Immature natural killer cell (primary cell): Measurements from ENCODE around the gene QRFPR. TPM values are rescaled to one million over a fixed set of nuclear protein-coding genes. Genes with fewer than 3 reads are reported as not detected.
"Not testable (repeated sequence)": the region's sequence is repeated elsewhere in the genome, so short reads cannot be mapped to it uniquely, and the experiment has no call there.

Source experiments
- DNase-seq, 3 donors: peaks; one replicate each; pipeline ENCODE4 v3.0.0; 2022; ENCODE audit warnings: mixed read lengths in 1 of 3
- H3K27ac Mint-ChIP-seq, 6 donors: one replicate each; pipeline ENCODE4 v1.8.0; 2020; ENCODE audit warnings: mixed read lengths in 6 of 6, mild to moderate bottlenecking in 5 of 6, inconsistent platforms in 4 of 6, moderate library complexity in 3 of 6
- H3K27me3 Mint-ChIP-seq, 3 donors: one replicate each; pipeline ENCODE4 v1.8.0; 2020 to 2021; ENCODE audit warnings: low read depth in 3 of 3, mild to moderate bottlenecking in 3 of 3, mixed read lengths in 3 of 3, moderate library complexity in 3 of 3, inconsistent platforms in 1 of 3
- H3K36me3 Mint-ChIP-seq, 3 donors: one replicate each; pipeline ENCODE4 v1.8.0; 2020; ENCODE audit warnings: mixed read lengths in 3 of 3, inconsistent platforms in 2 of 3, mild to moderate bottlenecking in 2 of 3
- H3K4me1 Mint-ChIP-seq, 2 donors: one replicate each; pipeline ENCODE4 v1.8.0; 2020; ENCODE audit warnings: inconsistent platforms in 2 of 2, mild to moderate bottlenecking in 2 of 2, mixed read lengths in 2 of 2, moderate library complexity in 1 of 2
- H3K4me3 Mint-ChIP-seq, 5 donors: one replicate each; pipeline ENCODE4 v1.8.0; 2020; ENCODE audit warnings: mild to moderate bottlenecking in 5 of 5, mixed read lengths in 5 of 5, inconsistent platforms in 3 of 5, moderate library complexity in 3 of 5
- H3K9me3 Mint-ChIP-seq, 6 donors: one replicate each; pipeline ENCODE4 v1.8.0; 2020; ENCODE audit warnings: mild to moderate bottlenecking in 6 of 6, mixed read lengths in 6 of 6, inconsistent platforms in 4 of 6, moderate library complexity in 3 of 6
- polyA plus RNA-seq, 3 donors: library from polyadenylated mRNA; unstranded; fragments of 300-500 nt; fragmentation: Illumina TruSeq; gene quantifications; one replicate each; pipeline ENCODE4 v1.2.3, GENCODE V29; 2021

The QRFPR gene
- not detected for polyA plus RNA-seq

DNA sequence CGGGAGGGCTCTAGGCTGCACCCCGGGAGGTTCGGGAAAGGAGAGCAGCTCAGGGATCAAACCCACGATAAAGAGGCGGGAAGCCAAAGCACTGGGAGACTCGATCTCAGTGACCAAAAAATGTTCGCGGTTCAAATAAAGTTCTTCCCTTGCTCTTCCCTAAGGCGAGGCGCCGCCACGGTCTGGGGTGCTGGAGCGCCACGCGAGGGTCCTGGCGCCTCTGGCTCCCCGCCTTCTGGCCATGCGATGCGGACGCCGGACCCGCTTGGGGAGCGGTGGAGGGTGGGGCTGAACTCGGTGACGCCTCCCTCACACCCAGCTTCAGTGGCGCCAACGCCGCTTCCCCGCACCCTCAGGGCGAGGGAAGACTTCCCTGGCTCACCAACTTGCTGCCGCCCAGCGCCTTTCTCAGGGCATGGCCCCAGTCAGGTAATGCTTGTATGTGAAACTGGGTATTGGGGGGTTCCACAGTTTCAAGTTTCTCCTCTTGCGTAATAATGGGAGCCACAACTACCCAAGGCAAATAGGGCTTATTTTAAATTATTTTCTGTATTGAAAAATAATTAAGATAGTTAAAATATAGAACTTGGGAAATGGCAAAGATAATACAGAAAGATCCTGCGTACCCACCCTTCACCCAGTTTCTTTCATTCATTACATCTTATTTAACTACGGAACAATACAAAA is at the start of gene QRFPR:
QRFPR (minus strand) TSS at position 243 of the 687 bp plus-strand sequence. CDS start 371 bp downstream, outside the sequence.
- Mint-ChIP-seq H3K36me3 (peaks cover 0 to 5% (median 0%) of the 10 kb centered on the region in 3 donors), H3K4me3 (peak within 1 kb of the TSS in 3 of 5 donors; percentile 3 to 39 (median 22)), H3K4me1 (peaks cover 3 to 7% of the 10 kb centered on the region in 2 donors), H3K27ac (no peak within 1 kb of the TSS), H3K9me3 (peaks cover 0 to 2% (median 0%) of the 10 kb centered on the region in 6 donors), H3K27me3 (peaks cover 8 to 34% (median 11%) of the 10 kb centered on the region in 3 donors)
- DNase-seq: no peak

DNA sequence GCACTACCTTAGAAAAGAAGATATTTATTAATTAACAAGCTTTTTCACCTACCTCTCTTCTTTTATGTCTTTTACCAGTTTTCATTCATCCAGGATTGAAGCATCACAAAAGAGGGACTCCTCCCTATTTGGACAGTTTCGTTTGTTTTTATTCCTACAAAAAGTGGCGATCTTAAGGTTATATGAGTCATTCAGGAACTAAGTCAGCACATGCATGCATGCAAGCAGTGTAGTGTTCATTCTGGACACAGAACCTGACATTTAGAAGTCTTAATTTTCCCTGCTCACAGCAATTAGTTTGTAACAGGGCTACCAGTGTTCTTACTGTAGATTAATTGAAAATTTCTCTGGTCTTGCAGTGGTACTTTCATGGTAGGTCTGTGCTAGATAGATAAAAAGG is 47.9 kb upstream of the QRFPR start:
- no peaks in the 10 kb centered on the region for H3K36me3 Mint-ChIP-seq
- H3K27ac Mint-ChIP-seq: no peak overlapping the region
- DNase-seq: no peak
- no peaks in the 10 kb centered on the region for H3K4me1 Mint-ChIP-seq
- H3K27me3 Mint-ChIP-seq: peaks cover 0 to 6% (median 2%) of the 10 kb centered on the region in 3 donors
- H3K4me3 Mint-ChIP-seq: no peak overlapping the region
- peaks cover 0 to 6% (median 0%) of the 10 kb centered on the region in 6 donors for H3K9me3 Mint-ChIP-seq

DNA sequence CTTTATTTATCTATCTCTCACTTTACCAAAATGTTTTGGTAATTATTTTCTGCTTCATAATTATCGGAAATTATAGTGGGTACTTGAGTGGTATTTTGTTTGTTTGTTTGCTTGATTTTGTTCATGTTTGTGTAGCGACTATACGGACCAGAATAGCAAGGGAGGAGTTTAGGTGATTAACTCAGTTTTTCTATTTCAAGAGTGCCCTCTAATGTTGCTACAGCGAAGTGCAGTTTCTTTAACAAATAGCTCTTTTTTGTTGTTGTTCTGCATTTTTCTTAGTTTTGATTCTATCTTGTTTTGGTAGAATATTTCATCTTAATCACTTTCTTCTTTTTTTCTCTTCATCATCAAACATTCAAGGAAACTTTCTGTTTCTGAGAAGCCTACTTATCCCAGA is 40.8 kb upstream of the QRFPR start:
- Mint-ChIP-seq H3K27me3 (peaks cover 1 to 7% (median 4%) of the 10 kb centered on the region in 3 donors), H3K9me3 (peaks cover 0 to 2% (median 0%) of the 10 kb centered on the region in 6 donors), H3K27ac (no peak overlapping the region), H3K4me3 (no peak overlapping the region), H3K4me1 (no peaks in the 10 kb centered on the region), H3K36me3 (no peaks in the 10 kb centered on the region)
- DNase-seq: no peak

DNA sequence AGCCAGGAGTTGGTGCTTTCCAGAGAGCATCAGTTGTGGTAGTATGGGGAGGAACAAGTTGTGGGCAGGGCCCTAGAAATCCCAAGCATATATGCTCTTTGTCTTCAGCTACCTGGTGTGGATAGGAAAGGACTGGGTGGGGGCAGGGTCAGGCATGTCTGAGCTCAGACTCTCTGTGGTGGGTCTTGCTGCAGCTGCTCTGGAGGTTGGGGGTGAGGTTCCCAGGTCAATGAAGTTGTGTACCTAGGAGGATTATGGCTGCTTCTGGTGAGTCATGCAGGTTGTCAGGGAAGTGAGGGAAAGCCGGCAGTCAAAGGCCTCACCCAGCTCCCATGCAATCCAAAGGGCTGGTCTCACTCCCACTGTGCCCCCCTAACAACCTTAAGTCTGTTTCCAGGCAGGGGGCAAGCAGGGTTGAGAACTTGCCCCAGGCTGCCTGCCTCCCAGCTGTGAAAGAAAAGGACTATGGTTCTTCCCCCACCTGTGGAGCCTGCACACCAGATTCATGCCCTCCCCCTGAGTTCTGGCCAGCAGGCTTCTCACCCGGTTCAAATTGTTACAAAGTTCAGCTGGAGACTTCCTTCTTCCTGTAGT is 30.4 kb upstream of the QRFPR start:
- Mint-ChIP-seq H3K36me3 (no peaks in the 10 kb centered on the region), H3K4me3 (no peak overlapping the region), H3K4me1 (no peaks in the 10 kb centered on the region), H3K27ac (no peak overlapping the region), H3K27me3 (peaks cover 1 to 15% (median 5%) of the 10 kb centered on the region in 3 donors), H3K9me3 (peaks cover 0 to 6% (median 2%) of the 10 kb centered on the region in 6 donors)
- DNase-seq: no peak

DNA sequence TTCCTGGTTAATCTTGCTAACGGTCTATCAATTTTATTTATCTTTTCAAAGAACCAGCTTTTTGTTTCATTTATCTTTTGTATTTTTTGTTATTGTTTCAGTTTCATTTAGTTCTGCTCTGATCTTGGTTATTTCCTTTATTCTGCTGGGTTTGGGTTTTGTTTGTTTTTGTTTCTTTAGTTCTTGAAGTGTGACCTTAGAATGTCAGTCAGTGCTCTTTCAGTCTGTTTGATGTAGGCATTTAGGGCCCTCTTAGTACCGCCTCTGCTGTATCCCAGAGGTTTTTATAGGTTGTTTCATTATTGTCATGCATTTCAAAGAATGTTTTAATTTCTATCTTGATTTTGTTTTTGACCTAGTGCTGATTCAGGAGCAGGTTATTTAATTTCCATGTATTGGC is 27.7 kb upstream of the QRFPR start:
- not testable (repeated sequence) for H3K9me3 Mint-ChIP-seq, H3K4me3 Mint-ChIP-seq, H3K27ac Mint-ChIP-seq, H3K4me1 Mint-ChIP-seq, H3K36me3 Mint-ChIP-seq, DNase-seq
- peaks cover 0 to 13% (median 5%) of the 10 kb centered on the region in 3 donors for H3K27me3 Mint-ChIP-seq

DNA sequence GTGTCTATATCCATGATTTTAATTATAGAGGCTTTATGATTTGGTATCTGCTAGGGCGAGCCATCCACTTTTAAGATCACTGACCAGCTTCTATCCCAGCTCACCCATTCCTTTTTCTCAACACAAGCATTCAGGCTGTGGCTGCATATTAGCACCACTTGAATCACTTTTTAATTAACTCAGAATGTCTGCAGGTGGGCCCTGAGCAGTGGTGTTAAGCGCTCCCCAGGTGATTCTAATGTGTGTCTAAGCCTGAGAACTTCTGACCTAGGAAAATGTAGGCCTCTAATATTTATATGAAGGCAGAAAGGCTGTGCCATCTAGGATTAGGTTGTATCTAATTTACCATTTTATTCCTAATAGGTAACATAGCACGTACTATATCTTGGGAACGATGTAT is 19.8 kb upstream of the QRFPR start:
- DNase-seq: no peak
- Mint-ChIP-seq H3K27ac (no peak overlapping the region), H3K4me3 (no peak overlapping the region), H3K27me3 (peaks cover 0 to 4% (median 0%) of the 10 kb centered on the region in 3 donors), H3K9me3 (peaks cover 0 to 1% (median 0%) of the 10 kb centered on the region in 6 donors), H3K4me1 (no peaks in the 10 kb centered on the region), H3K36me3 (no peaks in the 10 kb centered on the region)

DNA sequence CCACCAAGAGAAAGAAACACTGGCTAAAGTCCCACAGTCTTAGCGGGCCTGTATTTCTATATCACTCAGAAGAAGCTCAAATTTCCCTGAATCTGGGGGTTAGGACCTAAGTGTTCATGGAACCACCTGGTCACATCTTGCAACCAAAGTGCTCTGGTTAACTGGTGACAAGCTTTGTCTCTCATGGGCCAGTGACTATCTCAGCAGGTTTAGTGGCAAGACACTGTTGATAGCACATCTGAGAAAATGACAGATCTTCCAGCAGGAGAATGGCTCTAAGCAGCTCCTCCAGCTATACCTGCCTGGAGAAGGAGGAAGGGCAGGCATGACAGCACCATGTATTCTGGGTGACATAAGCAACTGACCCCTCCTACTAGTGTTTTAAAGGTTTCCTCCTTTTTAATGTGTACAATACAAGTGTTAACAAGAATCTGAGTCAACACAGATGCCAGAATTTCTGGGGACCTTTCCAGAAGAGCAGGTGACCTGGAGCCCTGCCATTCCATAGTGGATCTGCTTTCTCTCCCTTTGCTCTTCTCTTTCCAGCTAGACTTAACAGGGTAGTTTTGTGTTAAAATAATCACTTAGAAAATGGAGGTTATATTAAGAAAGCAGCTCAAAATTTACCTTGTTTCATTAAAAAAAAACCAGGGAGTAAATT is 17.3 kb upstream of the QRFPR start:
- Mint-ChIP-seq H3K36me3 (no peaks in the 10 kb centered on the region), H3K27ac (no peak overlapping the region), H3K4me1 (no peaks in the 10 kb centered on the region), H3K4me3 (no peak overlapping the region), H3K9me3 (peaks cover 0 to 1% (median 0%) of the 10 kb centered on the region in 6 donors), H3K27me3 (peaks cover 2 to 3% (median 3%) of the 10 kb centered on the region in 3 donors)
- no peak for DNase-seq

DNA sequence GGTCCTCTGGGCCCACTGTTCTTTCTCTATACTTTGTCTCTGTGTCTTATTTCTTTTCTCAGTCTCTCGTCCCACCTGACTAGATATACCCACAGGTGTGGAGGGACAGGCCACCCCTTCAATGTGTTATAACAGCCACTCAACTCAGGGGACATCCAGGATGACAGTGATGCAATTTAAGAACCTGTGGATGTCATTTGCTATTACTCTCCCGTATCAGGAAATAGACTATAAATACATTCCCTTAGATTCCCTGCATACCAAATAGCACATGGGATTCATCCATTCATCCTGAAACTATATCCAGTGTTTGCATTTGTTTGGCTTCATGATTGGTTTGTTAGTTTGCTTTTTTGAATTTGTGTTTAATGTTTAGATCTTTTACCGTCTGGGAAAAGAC is 16.6 kb upstream of the QRFPR start:
- H3K27me3 Mint-ChIP-seq: peaks cover 2 to 3% (median 3%) of the 10 kb centered on the region in 3 donors
- H3K4me3 Mint-ChIP-seq: no peak overlapping the region
- no peaks in the 10 kb centered on the region for H3K4me1 Mint-ChIP-seq
- no peak overlapping the region for H3K27ac Mint-ChIP-seq
- H3K36me3 Mint-ChIP-seq: no peaks in the 10 kb centered on the region
- DNase-seq: no peak
- H3K9me3 Mint-ChIP-seq: peaks cover 0 to 1% (median 0%) of the 10 kb centered on the region in 6 donors

DNA sequence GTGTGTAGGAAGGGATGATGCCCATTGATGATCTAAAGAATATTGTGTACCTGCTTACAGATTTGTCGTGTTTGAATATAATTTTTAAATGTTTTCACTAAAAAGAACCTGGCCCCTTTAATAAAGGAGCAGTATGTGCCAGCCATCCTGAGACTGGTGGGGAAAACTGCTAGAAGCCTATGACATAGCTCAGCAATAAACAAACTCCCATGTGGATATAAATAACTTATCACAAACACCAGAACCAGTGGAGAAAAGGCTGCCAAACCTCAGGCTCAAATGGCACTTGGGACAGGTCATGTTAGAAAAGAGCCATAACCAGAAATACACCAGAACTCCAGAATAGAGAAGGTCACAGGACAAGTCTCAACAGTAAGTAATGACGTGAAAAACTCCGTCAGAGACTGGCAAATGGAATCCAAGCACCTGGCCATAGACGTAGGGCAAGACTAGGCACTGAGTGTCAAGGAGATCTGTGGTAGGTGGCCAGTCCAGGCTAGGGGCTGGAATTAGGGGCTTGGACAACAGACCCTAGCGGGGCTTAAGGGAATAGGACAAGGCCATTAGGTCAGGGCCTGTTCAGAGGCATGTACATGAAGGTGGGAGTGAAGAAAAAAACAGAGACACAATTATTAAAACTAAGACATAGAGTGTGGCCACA is 11.7 kb upstream of the QRFPR start:
- H3K36me3 Mint-ChIP-seq: no peaks in the 10 kb centered on the region
- no peaks in the 10 kb centered on the region for H3K4me1 Mint-ChIP-seq
- no peak overlapping the region for H3K27ac Mint-ChIP-seq
- H3K4me3 Mint-ChIP-seq: no peak overlapping the region
- H3K27me3 Mint-ChIP-seq: peaks cover 3 to 5% (median 5%) of the 10 kb centered on the region in 3 donors
- no peak for DNase-seq
- peaks cover 0 to 5% (median 0%) of the 10 kb centered on the region in 6 donors for H3K9me3 Mint-ChIP-seq

DNA sequence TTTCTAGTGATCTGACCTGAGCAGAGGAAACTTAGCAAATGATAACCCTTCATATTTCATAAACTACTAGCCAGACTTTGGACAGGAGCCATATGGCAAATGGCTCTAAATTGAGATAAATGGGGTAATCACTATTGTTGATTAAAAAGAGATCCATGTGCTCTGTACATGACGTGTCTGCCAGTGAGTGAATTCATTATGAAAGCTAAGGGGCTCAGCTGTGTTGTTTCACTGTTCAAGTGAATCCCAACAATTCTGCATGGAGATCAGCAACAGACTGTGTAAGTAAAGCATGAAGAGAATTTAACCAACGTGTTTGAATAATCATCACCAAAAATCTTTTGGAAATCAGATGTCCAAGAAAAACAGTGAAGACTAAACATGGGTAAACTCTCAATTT is 9.5 kb upstream of the QRFPR start:
- H3K27me3 Mint-ChIP-seq: peaks cover 3 to 8% (median 5%) of the 10 kb centered on the region in 3 donors
- H3K9me3 Mint-ChIP-seq: peaks cover 0 to 6% (median 0%) of the 10 kb centered on the region in 6 donors
- no peak for DNase-seq
- no peaks in the 10 kb centered on the region for H3K4me1 Mint-ChIP-seq
- no peak overlapping the region for H3K27ac Mint-ChIP-seq
- no peak overlapping the region for H3K4me3 Mint-ChIP-seq
- no peaks in the 10 kb centered on the region for H3K36me3 Mint-ChIP-seq

DNA sequence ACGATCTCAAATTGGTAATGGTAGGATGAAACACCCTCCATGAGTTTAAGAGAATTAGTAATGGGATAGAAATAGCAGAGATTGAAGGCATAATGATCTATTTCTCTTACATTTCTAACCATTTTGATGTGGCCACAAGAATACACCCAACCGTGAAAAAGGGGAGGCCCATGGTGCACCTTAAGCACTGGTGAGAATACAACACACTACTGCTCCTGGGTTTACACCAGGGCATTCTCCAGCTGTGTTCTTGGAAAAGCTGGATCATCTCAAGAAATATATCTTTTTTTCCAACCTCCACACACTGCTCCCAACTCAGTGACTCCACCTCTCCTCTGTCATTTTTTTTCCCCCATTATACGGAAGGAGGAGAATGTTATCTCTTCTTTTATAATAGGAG is 1.5 kb downstream of the QRFPR start:
- Mint-ChIP-seq H3K9me3 (no peaks in the 10 kb centered on the region), H3K4me1 (peaks cover 3 to 7% of the 10 kb centered on the region in 2 donors), H3K36me3 (peaks cover 0 to 5% (median 0%) of the 10 kb centered on the region in 3 donors), H3K4me3 (no peak overlapping the region), H3K27me3 (peaks cover 9 to 32% (median 9%) of the 10 kb centered on the region in 3 donors), H3K27ac (no peak overlapping the region)
- no peak for DNase-seq

DNA sequence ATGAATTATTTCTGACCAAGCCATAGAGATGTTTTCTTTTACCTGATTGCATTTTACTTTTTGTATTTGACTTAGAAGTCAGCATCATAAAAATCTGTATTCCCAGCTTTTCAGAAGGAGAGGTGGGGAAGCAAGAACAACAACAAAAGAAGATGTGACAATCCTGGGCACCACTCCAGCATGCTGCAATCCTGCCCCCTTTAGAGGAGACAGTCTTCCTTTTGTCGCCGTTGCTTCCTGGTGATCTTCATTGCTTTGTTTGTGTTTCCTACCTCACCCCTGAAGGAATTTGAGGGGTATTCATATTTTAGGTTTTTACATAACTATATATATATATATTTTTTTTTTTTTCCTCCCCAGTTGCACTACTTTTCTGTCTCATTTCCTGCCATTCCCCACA is 3.7 kb downstream of the QRFPR start:
- H3K4me3 Mint-ChIP-seq: no peak overlapping the region
- DNase-seq: no peak
- H3K27ac Mint-ChIP-seq: no peak overlapping the region
- peaks cover 9 to 27% (median 9%) of the 10 kb centered on the region in 3 donors for H3K27me3 Mint-ChIP-seq
- H3K9me3 Mint-ChIP-seq: no peaks in the 10 kb centered on the region
- peaks cover 0 to 5% (median 0%) of the 10 kb centered on the region in 3 donors for H3K36me3 Mint-ChIP-seq
- H3K4me1 Mint-ChIP-seq: peaks cover 3 to 7% of the 10 kb centered on the region in 2 donors

DNA sequence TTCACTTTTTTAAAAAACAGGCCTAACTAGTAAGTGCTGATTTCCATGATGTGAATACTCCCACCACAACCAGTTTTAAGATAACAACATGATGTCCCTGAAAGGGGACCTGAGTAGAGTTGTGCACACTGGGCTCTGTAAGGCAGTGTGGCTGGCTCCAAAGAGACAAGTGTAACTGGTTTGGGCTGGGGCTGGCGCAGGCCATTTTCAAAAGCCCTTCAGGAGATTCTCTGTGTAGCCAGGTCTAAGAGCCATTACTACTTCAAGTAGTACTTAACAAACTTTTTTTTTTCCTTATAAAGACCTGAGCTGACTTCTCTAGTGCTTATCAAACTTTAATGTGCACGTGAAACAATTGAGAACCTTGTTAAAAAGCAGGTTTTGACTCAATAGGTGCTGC is 4.3 kb downstream of the QRFPR start:
- no peak overlapping the region for H3K27ac Mint-ChIP-seq
- peaks cover 9 to 22% (median 9%) of the 10 kb centered on the region in 3 donors for H3K27me3 Mint-ChIP-seq
- H3K4me3 Mint-ChIP-seq: no peak overlapping the region
- H3K4me1 Mint-ChIP-seq: peaks cover 3 to 7% of the 10 kb centered on the region in 2 donors
- H3K36me3 Mint-ChIP-seq: peaks cover 0 to 5% (median 0%) of the 10 kb centered on the region in 3 donors
- no peak for DNase-seq
- H3K9me3 Mint-ChIP-seq: no peaks in the 10 kb centered on the region
